Fibroblast of skin of right quadriceps (primary cell): ENCODE results near the gene IFNGR2.
"Not testable (repeated sequence)": the region's sequence is repeated elsewhere in the genome, so short reads cannot be mapped to it uniquely, and the experiment has no call there.

ENCODE experiments used
- DNase-seq: peaks from one replicate; pipeline ENCODE4 v3.0.0-alpha.2; 2013

IFNGR2 gene

GRCh38 chr21:33378081-33378480 is 25.1 kb upstream of the IFNGR2 start:
- DNase-seq: no peak

GRCh38 chr21:33379934-33380333 is 23.3 kb upstream of the IFNGR2 start:
- DNase-seq: peak; percentile 64

DNA sequence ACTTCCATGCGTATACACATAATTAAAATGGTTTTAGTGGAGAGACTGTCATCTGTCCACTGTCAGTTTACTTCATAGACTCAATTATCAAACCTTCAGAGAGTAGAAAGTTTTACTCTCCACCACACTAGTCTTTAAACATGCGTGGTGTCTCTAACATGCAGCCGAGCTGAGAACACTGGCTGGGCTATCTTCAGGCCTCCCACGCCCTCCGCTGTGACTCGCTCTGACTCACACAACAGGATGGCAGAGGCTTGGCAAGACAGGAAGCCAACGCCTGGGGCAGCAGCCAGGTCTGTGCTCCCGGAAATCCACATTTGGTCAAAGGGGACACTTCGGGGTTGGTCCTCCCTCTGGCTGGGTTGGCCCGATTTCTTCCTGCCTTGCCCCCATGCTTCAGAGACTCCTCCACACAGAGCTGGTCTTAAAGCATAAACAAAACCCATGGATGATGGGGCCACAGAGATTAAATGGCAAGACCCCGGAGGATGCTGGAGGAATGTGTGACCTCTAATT is 22.7 kb upstream of the IFNGR2 start:
- peak; percentile 93 for DNase-seq

- not testable (repeated sequence) for DNase-seq
Observed at GRCh38 chr21:33381381-33381780, 21.8 kb upstream of the IFNGR2 start.

DNA sequence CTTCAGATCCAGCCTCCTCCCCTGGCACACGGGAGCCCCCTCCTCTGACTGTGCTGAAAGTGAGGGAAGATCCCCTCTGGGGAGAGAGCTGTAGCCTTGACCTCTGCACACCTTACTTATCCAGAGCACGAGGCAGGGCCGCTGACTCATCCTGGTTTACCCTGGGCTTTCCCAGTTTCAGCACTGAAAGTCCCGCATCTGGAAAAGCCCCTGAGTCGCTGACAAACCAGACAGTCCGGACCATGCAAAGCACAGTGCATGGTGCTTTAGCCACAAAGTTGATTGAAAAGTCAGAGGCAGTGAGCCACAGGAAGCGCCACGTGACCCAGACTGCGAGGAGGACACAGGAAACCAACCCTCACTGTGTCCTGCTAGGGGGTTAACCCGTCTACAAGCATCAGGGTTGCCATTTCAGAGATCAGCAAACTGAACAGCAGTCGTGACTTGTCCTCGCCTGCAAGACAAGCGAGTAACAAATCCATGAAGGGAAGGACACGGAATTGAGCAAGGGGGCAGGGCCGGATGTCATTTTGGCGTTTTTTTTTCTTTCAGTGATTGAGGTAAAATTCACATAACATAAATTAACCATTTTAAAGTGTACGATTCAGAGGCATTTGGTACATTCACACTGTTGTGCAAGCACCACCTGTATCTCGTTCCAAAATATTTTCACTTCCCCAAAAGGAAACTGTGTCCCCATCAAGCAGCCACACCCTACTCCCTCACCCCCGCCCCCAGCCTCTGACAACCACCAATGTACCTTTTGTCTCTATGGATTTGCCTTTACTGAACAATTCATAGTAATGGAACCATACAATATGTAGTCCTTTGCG is 19.9 kb upstream of the IFNGR2 start:
- DNase-seq: peak; percentile 71

GRCh38 chr21:33384841-33385331 is 18.3 kb upstream of the IFNGR2 start:
- no peak for DNase-seq

DNA sequence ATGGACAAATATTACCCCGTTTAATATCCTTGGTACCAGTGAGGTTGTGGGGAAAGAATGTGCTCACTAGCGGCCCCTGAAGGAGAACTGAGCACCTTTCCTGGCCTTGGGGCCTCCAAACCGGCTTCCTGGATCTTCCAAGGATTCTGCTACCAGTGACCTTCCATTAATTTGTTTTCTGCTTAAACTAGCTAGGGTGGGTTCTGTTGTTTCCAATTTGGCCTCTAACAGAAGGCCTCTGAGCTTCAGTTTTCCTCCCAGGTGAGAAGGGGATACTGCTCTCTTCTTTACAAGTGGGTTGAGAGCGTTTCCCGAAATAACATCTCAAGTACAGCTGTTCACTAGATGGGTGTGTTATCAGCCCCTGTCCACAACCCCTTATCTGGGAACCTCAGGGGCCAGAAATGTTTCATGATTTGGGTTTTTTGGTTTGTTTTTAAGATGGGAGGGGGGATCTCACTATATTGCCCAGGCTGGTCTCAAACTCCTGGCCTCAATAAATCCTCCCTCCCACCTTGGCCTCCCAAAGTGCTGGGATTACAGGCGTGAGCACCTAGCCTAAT is 16.9 kb upstream of the IFNGR2 start:
- no peak for DNase-seq

GRCh38 chr21:33387294-33387693 is 15.9 kb upstream of the IFNGR2 start:
- no peak for DNase-seq

GRCh38 chr21:33388188-33388587 is 15.0 kb upstream of the IFNGR2 start:
- no peak for DNase-seq

GRCh38 chr21:33390479-33390878 is 12.7 kb upstream of the IFNGR2 start:
- no peak for DNase-seq

DNA sequence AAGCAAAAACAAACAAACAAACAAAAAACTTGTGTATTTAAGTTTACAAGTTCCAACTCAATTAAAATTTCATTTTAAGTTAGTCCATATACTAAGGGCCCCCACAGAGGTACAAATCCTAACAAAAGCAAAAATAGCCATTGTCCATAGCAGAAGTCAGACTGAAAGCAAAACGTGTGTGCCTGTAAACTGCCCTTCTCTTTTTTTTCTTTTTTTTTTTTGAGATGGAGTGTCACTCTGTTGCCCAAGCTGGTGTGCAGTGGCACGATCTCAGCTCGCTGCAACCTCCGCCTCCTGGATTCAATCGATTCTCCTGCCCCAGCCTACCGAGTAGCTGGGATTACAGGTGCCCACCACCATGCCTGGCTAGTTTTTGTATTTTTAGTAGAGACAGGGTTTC is 11.6 kb upstream of the IFNGR2 start:
- DNase-seq: no peak

- no peak for DNase-seq
Observed at GRCh38 chr21:33392284-33392985, 10.8 kb upstream of the IFNGR2 start.

DNA sequence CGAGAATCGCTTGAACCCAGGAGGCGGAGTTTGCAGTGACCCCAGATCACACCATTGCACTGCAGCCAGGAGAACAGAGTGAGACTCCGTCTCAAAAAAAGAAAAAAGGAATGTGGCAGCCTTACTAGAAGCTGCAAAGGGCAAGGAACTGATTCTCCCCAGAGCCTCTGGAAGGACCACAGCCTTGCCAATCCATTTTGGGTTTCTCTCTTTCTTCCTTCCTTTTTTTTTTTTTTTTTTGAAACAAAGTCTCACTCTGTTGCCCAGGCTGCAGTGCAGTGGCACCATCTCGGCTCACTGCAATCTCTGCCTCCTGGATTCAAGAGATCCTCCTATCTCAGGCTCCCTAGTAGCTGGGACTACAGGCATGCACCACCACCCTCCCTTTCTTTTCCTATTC is 9.9 kb upstream of the IFNGR2 start:
- no peak for DNase-seq

- DNase-seq: no peak
Observed at GRCh38 chr21:33394260-33394659, 9.0 kb upstream of the IFNGR2 start.

GRCh38 chr21:33395891-33396331 is 7.3 kb upstream of the IFNGR2 start:
- DNase-seq: peak; percentile 28

DNA sequence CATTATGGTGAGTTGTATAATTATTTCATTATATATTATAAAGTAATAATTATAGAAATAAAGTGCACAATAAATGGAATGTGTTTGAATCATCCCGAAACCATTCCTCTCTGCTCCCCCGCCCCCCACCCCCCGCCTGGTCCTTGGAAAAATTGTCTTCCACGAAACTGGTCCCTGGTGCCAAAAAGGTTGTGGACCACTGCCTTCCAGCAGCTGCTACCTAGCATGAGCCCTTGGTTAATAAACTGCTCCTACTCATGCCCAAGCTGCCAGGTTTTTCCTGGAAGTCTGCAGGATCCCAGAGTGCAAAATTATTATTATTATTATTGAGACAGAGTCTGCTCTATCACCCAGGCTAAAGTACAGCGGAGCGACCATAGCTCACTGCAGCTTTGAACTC is 6.8 kb upstream of the IFNGR2 start:
- no peak for DNase-seq

- DNase-seq: peak; percentile 79
Observed at GRCh38 chr21:33396951-33397350, 6.3 kb upstream of the IFNGR2 start.

DNA sequence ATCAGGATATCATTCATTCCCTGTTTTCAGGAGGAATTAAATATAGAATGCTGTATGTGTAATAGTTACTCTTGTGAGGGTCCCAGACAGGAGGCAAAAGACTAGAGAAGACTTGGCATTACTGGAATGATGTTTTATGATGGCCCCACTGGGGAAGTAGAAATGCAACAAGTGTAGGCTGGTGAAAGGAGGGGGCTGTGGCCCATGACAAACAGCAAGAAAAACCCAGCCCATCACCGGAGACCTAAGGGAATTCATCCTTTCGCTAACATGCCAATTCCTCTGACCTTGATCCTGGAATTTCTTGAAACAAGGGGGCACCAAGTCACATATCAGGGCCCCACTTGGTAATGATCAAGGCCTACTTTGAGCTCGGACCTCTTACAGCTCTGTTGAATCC is 5.5 kb upstream of the IFNGR2 start:
- no peak for DNase-seq

DNA sequence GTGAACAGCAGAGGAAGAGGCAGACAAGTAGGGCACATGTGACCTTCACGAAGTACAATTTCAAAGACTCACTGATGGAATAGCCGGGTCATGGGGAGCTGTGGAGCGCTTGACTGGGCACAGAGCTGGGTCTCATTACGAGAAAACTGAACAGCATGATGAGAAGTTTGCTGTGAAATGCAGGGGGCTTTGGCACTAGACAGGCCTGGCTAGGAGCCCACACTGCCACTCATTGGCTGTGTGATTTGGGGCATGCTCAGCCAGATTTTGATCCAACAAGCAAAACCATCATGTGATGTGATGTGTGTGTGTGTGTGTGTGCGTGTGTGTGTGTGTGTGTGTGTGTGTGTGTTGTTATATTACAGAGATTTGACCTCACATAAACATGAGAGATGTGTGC is 4.9 kb upstream of the IFNGR2 start:
- DNase-seq: no peak

- no peak for DNase-seq
Observed at GRCh38 chr21:33401630-33401992, 1.6 kb upstream of the IFNGR2 start.

DNA sequence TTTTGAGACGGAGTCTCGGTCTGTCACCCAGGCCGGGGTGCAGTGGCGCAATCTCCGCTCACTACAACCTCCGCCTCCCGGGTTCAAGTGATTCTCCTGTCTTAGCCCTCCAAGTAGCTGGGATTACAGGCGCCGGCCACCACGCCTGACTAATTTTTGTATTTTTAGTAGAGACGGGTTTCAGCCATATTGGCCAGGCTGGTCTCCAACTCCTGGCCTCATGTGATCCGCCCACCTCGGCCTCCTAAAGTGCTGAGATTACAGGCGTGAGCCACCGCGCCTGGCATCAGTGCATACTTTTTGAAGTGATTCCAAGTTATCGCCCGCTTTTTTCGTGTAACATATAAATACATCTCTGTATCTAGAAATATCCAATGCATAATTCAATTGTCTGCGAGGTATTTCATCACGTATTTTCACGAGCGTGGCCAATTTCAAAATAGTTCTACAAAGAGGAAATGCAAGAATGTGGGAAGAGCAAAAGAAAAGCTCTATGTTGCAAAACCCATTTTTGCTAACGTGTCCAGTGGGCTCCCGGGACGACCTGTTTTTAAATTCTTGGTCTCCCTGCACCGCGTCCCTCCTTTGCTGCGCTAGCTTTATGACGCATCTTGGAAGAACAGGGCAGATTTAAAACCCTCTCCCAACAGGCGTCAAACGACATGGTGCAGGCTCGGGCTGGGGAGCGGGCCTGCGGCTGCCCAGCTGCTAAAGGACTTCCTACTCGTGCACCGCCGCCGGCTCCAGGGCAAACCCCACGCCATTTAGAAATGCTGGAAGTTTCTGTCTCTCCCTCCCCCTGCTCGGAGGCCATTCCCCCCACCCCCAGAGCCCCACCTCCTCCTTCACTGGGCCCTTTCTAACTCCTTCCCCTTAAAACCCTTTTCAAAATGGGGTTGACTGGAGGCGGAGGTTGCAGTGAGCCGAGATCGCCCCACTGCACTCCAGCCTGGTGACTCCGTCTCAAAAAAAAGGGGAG is 923 bp upstream of the IFNGR2 start:
- peak; percentile 83 for DNase-seq
